Stimulated activated CD4-positive, alpha-beta T cell treated with anti-CD3 and anti-CD28 coated beads, Interleukin-4, amount 100 ng/mL, for 1 hour (primary cell): Measurements from ENCODE around the gene ADAMTS13.
"Not testable (repeated sequence)": the region's sequence is repeated elsewhere in the genome, so short reads cannot be mapped to it uniquely, and the experiment has no call there.

Source experiments
- DNase-seq: peaks from one replicate; pipeline ENCODE4 v3.0.0-alpha.2; 2020

The ADAMTS13 gene

DNA sequence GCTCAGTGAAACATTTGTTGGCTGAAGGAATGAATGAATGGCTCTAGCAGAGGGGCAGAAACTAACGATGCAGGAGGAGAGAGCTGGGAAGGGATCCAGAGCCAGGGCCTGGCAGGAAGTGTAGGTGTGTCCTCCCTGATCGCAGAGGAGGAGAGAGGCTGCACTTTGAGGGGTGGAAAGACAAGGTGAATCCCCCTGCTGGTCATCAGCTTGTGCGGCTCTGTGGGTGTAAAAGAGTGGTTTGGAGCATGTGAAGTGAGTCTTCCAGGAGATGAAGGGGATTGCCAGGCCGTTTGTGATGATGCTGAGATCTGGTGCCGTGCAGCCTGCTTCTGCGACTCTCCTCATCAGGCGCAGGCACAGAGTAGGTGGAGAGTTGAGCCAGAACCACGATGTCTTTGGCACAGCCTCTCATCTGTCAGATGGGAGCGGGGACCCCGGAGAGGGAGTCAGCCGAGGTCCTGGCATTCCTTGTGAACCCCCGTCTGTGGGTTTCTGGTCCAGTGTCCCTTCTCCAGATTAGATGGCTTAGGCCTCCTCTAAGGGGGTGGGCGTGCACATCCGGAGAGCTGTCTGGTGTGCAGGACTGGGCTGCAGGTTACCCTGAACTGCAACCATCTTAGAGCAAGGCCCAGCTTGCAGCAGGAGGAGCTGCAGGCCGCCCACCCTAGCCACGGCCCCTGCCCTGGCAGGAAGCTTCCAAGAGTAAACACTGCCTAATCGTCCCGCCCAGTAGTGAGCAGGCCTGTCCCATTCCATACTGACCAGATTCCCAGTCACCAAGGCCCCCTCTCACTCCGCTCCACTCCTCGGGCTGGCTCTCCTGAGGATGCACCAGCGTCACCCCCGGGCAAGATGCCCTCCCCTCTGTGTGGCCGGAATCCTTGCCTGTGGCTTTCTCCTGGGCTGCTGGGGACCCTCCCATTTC, at the start of gene ADAMTS13:
ADAMTS13 (plus strand) TSS at position 753 of the 928 bp plus-strand sequence; CDS start at position 830, 77 bp downstream.
- peak; percentile 13 for DNase-seq

GRCh38 chr9:133374612-133375115, 47.5 kb upstream of the ADAMTS13 start:
- DNase-seq: no peak

- DNase-seq: no peak
Measured at GRCh38 chr9:133375116-133375723, 46.9 kb upstream of the ADAMTS13 start.

DNA sequence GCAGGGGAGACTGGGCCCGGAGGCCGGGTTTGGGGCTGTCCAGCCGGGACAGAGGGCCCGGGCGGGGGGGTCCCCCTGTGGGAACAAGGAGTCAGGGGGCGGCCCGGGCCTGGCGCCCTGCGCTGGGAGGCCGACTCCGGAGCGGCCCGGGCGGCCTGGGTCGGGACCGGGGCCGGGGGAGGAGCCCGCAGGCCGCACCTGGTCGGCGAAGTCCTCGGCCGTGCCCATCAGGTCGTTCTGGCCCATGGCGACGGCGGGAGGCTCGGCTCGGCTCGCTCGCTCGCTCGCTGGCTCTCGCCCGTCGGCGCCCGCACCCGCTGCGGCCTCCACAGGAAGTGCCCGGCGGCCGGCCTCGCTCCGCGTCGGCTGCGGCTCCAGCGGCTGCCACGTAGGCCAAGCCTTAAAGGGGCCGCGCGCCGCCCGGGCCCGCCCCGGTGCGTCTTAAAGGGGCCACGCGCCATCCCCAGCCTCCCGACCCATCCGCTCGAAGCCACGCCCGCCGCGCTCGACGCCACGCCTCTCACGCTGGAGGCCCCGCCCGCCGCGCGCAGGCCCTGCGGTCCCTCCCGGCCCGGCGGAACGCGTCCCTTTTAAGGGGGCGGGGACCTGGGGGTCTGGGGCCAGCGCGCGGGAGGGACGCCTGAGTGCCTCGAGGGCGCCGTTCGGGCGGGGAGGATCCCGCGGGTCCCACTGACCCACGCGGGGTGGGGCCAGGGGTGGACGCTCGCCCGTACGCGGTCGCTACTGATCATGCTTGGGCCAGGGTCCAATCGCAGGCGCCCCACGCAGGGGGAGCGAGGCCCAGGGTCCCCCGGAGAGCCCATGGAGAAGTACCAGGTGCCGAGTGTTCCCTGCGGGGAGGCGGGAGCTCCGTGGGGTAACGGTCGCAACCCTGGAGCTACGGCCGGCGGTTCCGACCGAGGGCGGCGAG, 46.2 kb upstream of the ADAMTS13 start, which contains the start of the genes STKLD1 and SURF4:
STKLD1 (plus strand) TSS at position 643 of the 931 bp plus-strand sequence; CDS start at position 751, 108 bp downstream.
SURF4 (minus strand) TSS at position 337 of the 931 bp plus-strand sequence; CDS start at position 246, 91 bp downstream.
- peak; percentile 96 for DNase-seq

GRCh38 chr9:133377280-133377679, 44.9 kb upstream of the ADAMTS13 start:
- DNase-seq: not testable (repeated sequence)

DNA sequence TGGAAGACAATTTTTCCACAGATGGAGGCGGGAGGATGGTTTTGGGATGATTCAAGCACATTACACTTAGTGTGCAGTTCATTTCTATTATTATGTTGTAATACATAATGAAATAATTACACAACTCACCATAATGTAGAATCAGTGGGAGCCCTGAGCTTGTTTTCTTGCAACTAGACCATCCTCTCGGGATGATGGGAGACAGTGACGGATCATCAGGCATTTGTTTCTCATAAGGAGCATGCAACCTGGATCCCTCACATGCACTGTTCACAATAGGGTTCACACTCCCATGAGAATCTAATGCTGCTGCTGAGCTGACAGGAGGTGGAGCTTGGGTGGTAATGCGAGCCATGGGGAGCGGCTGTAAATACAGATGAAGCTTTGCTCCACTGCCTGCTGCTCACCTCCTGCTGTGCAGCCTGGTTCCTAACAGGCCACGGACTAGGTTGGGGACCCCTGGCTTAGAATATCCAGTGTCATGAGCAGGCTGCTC, 44.4 kb upstream of the ADAMTS13 start:
- no peak for DNase-seq

DNA sequence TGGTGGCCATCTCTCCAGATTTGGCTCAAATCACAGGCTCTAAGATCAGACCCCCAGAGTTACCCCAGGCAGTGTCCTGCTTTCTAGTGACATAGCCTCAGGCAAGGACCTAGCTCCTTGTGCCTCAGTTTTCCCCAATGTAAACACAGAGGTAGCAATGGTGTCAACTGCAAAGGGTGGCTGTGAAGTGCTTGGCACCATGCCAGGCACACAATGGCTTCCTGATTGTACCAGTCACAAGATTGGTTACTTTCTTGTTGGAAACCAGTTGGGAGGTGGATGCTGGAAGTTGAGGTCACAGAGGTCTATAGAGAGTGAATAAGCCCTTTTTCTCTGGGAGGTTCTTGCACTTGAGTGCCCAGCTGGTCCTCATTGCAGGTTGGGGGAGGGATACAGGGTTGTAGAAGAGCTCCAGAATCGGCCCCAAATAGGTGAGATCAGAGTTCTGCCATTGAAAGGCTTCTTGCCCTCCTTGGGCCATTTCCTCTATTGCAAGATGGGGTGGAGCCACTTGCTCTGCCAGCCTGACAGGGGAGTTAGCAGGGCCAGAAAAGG, 43.7 kb upstream of the ADAMTS13 start:
- DNase-seq: no peak

DNA sequence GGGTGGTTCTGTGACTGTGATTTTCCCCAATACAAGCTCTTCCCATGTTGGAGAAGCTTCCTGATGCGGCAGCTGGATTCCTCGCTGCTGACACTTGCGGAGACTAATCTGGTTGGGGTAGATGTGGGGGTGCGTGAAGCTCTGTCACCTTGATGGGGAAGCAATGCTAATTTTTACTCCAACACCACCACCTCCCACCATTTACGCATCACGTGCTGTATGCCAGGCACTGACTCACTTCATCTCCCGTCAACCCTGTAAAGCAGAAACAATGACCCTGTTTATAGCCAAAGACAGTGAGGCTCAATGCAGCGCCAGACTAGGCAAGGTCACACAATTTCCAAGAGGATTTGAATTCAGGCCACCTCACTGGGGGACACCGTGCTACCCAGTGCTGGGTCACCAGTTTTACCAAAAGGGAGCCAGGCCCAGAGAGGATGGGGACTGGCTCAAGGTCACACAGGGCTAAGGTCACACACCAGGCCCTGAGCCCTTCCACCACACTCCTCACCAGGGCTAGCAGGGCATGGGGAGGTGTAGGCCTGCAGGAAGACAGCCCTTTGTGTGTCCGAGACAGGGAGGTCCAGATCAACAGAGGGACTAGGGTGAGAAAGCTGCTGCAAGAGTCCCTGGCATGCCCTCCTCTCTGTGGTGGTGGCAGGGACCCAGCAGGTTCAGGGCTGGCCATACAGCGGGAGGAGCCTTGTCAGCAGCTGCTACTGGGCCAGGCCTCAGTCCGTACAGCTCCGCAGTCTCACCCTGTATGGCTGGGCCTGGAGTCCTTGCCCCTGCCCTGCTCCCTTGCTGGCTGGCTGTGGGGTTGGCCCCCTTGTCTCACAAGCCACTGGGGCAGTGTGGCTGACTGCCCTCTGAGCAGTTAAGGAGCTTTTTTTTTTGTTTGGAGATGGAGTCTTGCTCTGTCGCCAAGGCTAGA, 42.7 kb upstream of the ADAMTS13 start:
- no peak for DNase-seq

DNA sequence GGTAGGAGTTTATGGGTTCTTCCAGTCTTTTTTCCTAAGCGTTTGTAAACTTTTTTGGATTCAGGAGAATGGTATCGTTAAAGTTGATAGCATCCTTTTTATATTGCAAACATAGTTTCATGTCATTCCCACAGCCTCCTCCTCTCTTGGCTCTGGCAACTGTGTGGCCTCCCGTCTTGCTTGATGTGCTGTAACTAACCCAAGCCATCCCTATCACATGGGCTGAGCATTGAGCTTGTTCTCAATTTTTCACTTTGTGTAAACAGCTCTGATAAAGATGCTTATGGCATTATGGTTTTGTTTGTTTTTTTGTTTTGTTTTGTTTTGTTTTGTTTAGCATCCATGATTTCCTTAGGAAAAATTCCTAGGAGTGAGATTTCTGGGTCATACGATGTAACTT, 41.4 kb upstream of the ADAMTS13 start:
- no peak for DNase-seq

- DNase-seq: no peak
Measured at GRCh38 chr9:133382507-133383141, 39.5 kb upstream of the ADAMTS13 start.

GRCh38 chr9:133383438-133383837, 38.7 kb upstream of the ADAMTS13 start:
- DNase-seq: no peak

- no peak for DNase-seq
Measured at GRCh38 chr9:133384736-133385321, 37.3 kb upstream of the ADAMTS13 start.

- no peak for DNase-seq
Measured at GRCh38 chr9:133385452-133385851, 36.7 kb upstream of the ADAMTS13 start.

- no peak for DNase-seq
Measured at GRCh38 chr9:133386338-133386737, 35.8 kb upstream of the ADAMTS13 start.

DNA sequence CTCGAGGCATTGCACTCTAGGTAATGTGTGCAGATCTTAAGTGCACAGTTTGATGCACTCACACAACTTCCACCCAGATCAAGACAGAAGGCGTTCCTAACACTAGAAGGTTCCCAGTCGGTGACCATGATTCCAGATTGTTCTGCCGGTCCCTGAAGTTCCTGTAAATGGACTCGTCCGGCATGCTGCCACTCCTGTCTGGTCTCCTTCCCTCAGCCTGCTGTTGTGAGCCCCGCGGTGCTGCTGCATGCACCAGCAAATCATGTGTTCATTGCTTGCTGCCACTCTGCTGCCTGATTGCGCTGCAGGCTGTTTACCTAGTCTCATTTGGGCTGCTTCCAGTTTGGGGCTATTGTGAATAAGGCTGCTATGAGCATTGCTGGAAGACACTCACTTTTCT, 34.5 kb upstream of the ADAMTS13 start:
- DNase-seq: no peak

- DNase-seq: no peak
Measured at GRCh38 chr9:133389025-133389557, 33.1 kb upstream of the ADAMTS13 start.

DNA sequence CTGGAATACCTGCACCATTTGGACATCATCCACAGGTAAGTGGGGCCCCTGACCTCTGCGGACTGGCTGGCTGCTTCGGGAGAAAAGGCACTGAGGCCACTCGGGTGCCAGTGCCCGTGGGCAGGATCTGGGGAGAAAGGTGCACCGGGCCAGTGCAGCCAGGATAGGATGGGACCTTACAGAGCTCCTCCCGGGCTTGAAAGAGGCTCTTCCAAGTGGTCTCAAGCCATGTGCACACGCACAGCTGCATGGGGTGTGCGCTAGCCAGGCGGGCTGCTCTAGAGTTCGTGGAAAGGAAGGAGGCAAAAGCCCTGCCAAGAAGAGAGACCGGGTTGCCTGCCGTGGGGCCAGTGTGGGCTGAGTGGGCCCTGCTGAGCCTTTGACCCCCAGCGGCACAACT, 32.6 kb upstream of the ADAMTS13 start:
- DNase-seq: no peak

DNA sequence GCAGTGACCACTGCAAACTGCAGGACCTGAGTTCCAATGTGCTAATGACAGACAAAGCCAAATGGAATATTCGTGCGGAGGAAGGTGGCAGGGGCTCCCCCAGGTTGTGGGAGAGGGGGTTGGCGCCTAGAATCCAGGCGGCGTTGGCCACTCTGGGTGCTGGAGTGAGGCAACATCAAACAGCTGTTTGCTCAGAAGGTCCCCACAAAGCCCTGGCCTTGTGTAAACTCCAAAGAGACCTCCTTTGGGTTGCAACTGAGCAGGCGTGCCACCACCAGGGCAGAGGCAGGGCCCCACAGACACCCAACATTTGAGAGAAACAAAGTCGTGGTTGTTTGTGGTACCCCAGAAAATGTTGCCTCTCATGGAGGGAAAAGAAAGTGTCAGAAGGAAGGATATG, 31.5 kb upstream of the ADAMTS13 start:
- DNase-seq: no peak

GRCh38 chr9:133391449-133391848, 30.7 kb upstream of the ADAMTS13 start:
- DNase-seq: not testable (repeated sequence)

- not testable (repeated sequence) for DNase-seq
Measured at GRCh38 chr9:133392308-133392707, 29.9 kb upstream of the ADAMTS13 start.
